ENCODE data around the gene ZNF318.

- no peak for TF ChIP-seq GABPA (IDR thresholded peaks at IDR 0.05; ENCODE audit: low read depth)
- TF ChIP-seq, protein P1, sequence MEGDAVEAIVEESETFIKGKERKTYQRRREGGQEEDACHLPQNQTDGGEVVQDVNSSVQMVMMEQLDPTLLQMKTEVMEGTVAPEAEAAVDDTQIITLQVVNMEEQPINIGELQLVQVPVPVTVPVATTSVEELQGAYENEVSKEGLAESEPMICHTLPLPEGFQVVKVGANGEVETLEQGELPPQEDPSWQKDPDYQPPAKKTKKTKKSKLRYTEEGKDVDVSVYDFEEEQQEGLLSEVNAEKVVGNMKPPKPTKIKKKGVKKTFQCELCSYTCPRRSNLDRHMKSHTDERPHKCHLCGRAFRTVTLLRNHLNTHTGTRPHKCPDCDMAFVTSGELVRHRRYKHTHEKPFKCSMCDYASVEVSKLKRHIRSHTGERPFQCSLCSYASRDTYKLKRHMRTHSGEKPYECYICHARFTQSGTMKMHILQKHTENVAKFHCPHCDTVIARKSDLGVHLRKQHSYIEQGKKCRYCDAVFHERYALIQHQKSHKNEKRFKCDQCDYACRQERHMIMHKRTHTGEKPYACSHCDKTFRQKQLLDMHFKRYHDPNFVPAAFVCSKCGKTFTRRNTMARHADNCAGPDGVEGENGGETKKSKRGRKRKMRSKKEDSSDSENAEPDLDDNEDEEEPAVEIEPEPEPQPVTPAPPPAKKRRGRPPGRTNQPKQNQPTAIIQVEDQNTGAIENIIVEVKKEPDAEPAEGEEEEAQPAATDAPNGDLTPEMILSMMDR (IDR thresholded peaks at IDR 0.05) = no peak
- TF ChIP-seq TCF12 (IDR thresholded peaks at IDR 0.05) = no peak
- no peak for TF ChIP-seq FOSL2 (IDR thresholded peaks at IDR 0.05; ENCODE audit: borderline replicate concordance, low read depth)
Observed at GRCh38 chr6:43391440-43392031, 22.1 kb upstream of the ZNF318 start.

All from SK-N-SH (cell line).